HG02938 (cell line): ENCODE data around the gene F7.
"Not testable (repeated sequence)": the region's sequence is repeated elsewhere in the genome, so short reads cannot be mapped to it uniquely, and the experiment has no call there.

ENCODE experiments used
- ATAC-seq: cut with Tn5 transposase; IDR thresholded peaks from one replicate; pipeline ENCODE4 v1.9.1; 2021; ENCODE audit warnings: mild to moderate bottlenecking, moderate library complexity; ENCODE audit not compliant: unreplicated experiment

The F7 gene

GRCh38 chr13:113150550-113151365, 45.2 kb downstream of the F7 start:
- ATAC-seq = no peak

- ATAC-seq = no peak
Measured at GRCh38 chr13:113151745-113152690, 46.4 kb downstream of the F7 start.

GRCh38 chr13:113152691-113152983, 47.0 kb downstream of the F7 start:
- no peak for ATAC-seq

- ATAC-seq = peak; percentile 37
Measured at GRCh38 chr13:113152984-113153809, 47.6 kb downstream of the F7 start.

GRCh38 chr13:113153810-113154748, 48.5 kb downstream of the F7 start:
- ATAC-seq = peak; percentile 62

GRCh38 chr13:113155201-113155600, 49.6 kb downstream of the F7 start:
- no peak for ATAC-seq

GRCh38 chr13:113155982-113156655, 50.5 kb downstream of the F7 start:
- no peak for ATAC-seq

GRCh38 chr13:113157206-113157928, 51.8 kb downstream of the F7 start:
- ATAC-seq = no peak

- ATAC-seq = no peak
Measured at GRCh38 chr13:113157929-113158747, 52.5 kb downstream of the F7 start, which contains the start of gene PROZ. Gene PROZ, plus strand, starts transcription at chr13:113158648. Its CDS starts 13 bp downstream, at chr13:113158661.

GRCh38 chr13:113158946-113159345, 53.4 kb downstream of the F7 start:
- no peak for ATAC-seq

GRCh38 chr13:113159701-113160100, 54.1 kb downstream of the F7 start:
- ATAC-seq = no peak

- ATAC-seq = no peak
Measured at GRCh38 chr13:113160983-113161382, 55.4 kb downstream of the F7 start.

- ATAC-seq = no peak
Measured at GRCh38 chr13:113161433-113161832, 55.8 kb downstream of the F7 start.

- ATAC-seq = not testable (repeated sequence)
Measured at GRCh38 chr13:113161975-113162374, 56.4 kb downstream of the F7 start.

- ATAC-seq = no peak
Measured at GRCh38 chr13:113162783-113163685, 57.4 kb downstream of the F7 start.

GRCh38 chr13:113164492-113164891, 58.9 kb downstream of the F7 start:
- ATAC-seq = no peak

- no peak for ATAC-seq
Measured at GRCh38 chr13:113166266-113166665, 60.7 kb downstream of the F7 start.
